Right renal cortex interstitium (tissue), 3 donors: ENCODE measurements around the gene RAB15. TPM values are rescaled to one million over a fixed set of nuclear protein-coding genes. Genes with fewer than 3 reads are reported as not detected.

Source experiments
- DNase-seq, 3 donors: peaks; one replicate each; pipeline ENCODE4 v3.0.0-alpha.2; 2013; ENCODE audit warnings: low read depth in 3 of 3, low spot score in 2 of 3
- polyA plus RNA-seq, 3 donors: library from polyadenylated mRNA; unstranded; fragments of 120-200 nt; gene quantifications; one replicate each; pipeline ENCODE4 v1.2.1, GENCODE V29; 2013; ENCODE audit not compliant: insufficient read length in 3 of 3

Gene RAB15
- polyA plus RNA-seq, 3 donors, result 18.5 to 25.8 (median 24.3) TPM

GRCh38 chr14:64956697-64957406, 15.3 kb downstream of the RAB15 start:
- DNase-seq, result no peak

DNA sequence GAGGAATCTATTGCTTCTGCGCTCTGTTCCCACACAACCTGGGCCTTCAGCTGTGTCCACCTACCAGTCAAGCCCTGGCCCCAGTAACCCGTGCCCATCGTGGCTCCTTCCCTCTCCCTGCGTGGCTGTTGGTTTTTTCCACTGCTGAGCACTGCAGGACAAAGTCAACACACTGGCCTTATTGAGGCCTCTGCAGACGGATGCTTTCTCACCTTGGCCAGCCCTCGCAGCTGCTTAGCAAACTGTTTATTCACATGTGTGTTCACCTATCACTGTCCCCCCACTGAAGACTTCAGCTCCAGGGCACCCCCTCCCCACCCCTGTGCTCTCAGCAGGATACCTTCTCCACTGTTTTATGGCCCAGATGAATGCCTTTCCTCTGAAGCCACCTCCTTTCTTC, 16.8 kb downstream of the RAB15 start:
- no peak for DNase-seq

- no peak for DNase-seq
Observed at GRCh38 chr14:64954491-64955240, 17.5 kb downstream of the RAB15 start.

- DNase-seq, result no peak
Observed at GRCh38 chr14:64953661-64954060, 18.5 kb downstream of the RAB15 start.

DNA sequence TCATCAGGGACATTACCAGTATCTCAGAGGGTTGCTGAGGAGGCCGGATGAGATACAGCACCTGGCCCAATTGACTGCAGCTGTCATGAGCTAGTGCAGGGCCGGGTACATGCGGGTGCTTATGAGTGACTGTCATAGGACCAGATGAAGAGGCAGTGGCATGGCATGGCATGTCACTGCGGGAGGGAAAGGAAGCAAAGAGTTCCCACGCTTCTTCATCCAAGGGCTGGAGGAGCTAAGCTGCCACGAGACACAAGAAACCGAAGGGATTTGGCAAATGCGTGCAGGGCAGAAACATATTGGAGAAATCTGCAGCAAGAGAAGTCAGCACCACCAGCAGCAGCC, 18.9 kb downstream of the RAB15 start:
- DNase-seq, result no peak

GRCh38 chr14:64952598-64953309, 19.4 kb downstream of the RAB15 start:
- DNase-seq, result no peak

DNA sequence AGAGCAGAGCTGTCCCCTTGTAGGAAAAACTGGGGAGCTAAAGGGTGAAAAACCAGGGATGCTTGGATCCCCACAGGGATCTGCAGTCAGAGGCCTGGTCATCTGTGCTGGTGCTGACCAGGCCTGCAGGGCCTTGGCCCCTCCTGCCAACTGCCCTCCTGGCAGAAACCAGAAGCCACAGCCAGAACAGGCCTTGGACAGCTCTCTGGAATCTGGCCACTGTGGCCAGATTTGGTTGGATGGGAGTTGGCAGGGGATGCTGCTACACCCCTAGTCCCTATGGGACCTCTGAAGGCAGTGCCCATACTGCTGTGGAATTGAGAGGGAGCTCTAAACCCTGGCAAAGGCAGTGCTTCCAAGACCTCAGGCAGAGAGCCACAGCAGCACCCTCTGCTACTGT, 20.4 kb downstream of the RAB15 start:
- no peak for DNase-seq

- no peak for DNase-seq
Observed at GRCh38 chr14:64951291-64951690, 20.8 kb downstream of the RAB15 start.

- no peak for DNase-seq
Observed at GRCh38 chr14:64950889-64951288, 21.2 kb downstream of the RAB15 start.

DNA sequence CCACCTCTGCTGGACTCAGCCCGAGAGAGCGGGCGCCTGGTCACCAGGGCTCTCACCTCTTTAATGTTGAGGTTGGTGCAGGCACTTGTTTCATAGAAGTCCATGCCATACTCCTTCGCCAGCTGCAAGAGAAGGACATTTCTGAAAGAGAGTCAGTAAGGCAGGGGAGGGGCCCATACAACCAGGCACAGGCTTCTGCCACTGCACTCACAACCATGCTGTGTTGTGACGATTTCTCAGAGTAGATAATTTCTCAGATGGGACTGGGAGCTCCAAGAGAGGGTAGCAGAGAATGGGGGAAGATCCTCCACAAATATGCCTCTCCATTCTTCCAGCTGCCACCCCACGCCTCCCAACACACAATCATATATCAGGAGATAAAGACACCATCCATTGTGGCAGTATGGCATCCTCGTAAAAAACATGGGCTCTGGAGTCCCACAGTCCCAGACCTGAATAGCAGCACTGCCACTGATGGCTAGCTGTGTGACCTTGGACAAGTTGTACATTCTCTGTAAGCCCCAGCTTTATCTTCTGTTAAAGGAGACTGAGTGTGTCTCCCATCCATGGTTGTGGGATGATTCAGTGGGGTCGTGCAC, 23.4 kb downstream of the RAB15 start:
- no peak for DNase-seq

- no peak for DNase-seq
Observed at GRCh38 chr14:64947710-64948611, 24.2 kb downstream of the RAB15 start.

- DNase-seq, result no peak
Observed at GRCh38 chr14:64946310-64947045, 25.7 kb downstream of the RAB15 start.

- DNase-seq, result no peak
Observed at GRCh38 chr14:64945431-64946178, 26.5 kb downstream of the RAB15 start.

GRCh38 chr14:64944861-64945260, 27.3 kb downstream of the RAB15 start:
- DNase-seq, result no peak

- DNase-seq, result no peak
Observed at GRCh38 chr14:64944041-64944440, 28.1 kb downstream of the RAB15 start.

GRCh38 chr14:64943556-64943955, 28.6 kb downstream of the RAB15 start:
- no peak for DNase-seq

DNA sequence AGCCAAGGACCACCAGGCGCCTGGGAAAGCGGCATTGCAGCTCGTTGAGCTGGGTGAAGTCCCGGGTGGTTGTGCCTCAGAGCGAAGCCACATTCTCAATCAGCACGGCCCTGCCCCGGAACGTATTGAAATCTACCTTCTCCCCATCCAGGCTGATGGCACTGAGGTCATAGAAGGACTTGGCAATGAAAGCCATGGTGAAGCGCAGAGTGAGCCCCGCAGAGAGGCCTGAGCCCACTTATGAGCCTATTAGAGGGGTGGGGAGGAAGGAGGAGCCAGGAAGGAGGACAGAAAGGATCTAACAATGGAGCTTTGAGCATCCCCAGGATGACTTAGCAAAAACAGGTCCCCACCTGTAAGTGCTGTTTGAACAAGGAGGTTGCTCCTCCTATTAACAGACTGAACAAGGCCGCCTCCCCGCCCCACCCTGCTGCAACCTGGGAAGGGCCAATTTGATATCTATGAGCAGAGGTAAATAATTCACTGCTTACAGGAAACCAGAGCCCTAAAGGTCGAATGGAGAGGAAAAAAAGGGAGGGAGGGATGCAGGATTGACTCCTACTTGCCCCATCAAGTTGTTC, 29.5 kb downstream of the RAB15 start, which contains the start of gene GPX2:
Gene GPX2, minus strand, starts transcription at position 215 of the 581 bp plus-strand sequence. Its CDS starts 19 bp downstream, at position 196.
- no peak for DNase-seq

GRCh38 chr14:64940336-64940910, 31.7 kb downstream of the RAB15 start:
- DNase-seq, result no peak
